ENCODE results near the gene TEX11.

The TEX11 gene

GRCh38 chrX:70535198-70535597 lies 373.3 kb downstream of the TEX11 start:
- H3K4me1 ChIP-seq (ENCODE audit: insufficient read depth, low read length, severe bottlenecking) = no peaks in the 10 kb centered on the region
- no peaks in the 10 kb centered on the region for H3K27me3 ChIP-seq (ENCODE audit: insufficient read depth, low read length)
- no peaks in the 10 kb centered on the region for H4K20me1 ChIP-seq (ENCODE audit: insufficient read depth, low read length)
- no peak overlapping the region for H3K27ac ChIP-seq (ENCODE audit: low read depth, low read length, poor library complexity, severe bottlenecking)
- no peak overlapping the region for H3K4me3 ChIP-seq (ENCODE audit: low read depth, low read length, poor library complexity, severe bottlenecking)
- H3K9me3 ChIP-seq (ENCODE audit: low read length) = no peaks in the 10 kb centered on the region
- no peaks in the 10 kb centered on the region for H3K36me3 ChIP-seq (ENCODE audit: insufficient read depth, low read length)
- H3K79me2 ChIP-seq (ENCODE audit: insufficient read depth, low read length) = no peaks in the 10 kb centered on the region
- TF ChIP-seq EZH2 (IDR thresholded peaks at IDR 0.05; ENCODE audit: borderline replicate concordance, low read length) = no peak
- no peak for TF ChIP-seq CTCF (IDR thresholded peaks at IDR 0.05; ENCODE audit: low read length)
- no peaks in the 10 kb centered on the region for H3F3A ChIP-seq (ENCODE audit: insufficient read depth, low read length)
- no peak overlapping the region for H3K4me2 ChIP-seq (ENCODE audit: low read length)
- no peaks in the 10 kb centered on the region for H3K9me2 ChIP-seq (ENCODE audit: low read depth, low read length)
- H2AFZ ChIP-seq (ENCODE audit: low read length) = no peak overlapping the region
- no peak overlapping the region for H3K9ac ChIP-seq (ENCODE audit: low read length)

- no peaks in the 10 kb centered on the region for H3K4me1 ChIP-seq (ENCODE audit: insufficient read depth, low read length, severe bottlenecking)
- no peaks in the 10 kb centered on the region for H4K20me1 ChIP-seq (ENCODE audit: insufficient read depth, low read length)
- no peak overlapping the region for H3K4me3 ChIP-seq (ENCODE audit: low read depth, low read length, poor library complexity, severe bottlenecking)
- no peaks in the 10 kb centered on the region for H3K27me3 ChIP-seq (ENCODE audit: insufficient read depth, low read length)
- H3K79me2 ChIP-seq (ENCODE audit: insufficient read depth, low read length) = no peaks in the 10 kb centered on the region
- H3K27ac ChIP-seq (ENCODE audit: low read depth, low read length, poor library complexity, severe bottlenecking) = no peak overlapping the region
- no peaks in the 10 kb centered on the region for H3K9me3 ChIP-seq (ENCODE audit: low read length)
- H3K9ac ChIP-seq (ENCODE audit: low read length) = no peak overlapping the region
- H3F3A ChIP-seq (ENCODE audit: insufficient read depth, low read length) = no peaks in the 10 kb centered on the region
- TF ChIP-seq EZH2 (IDR thresholded peaks at IDR 0.05; ENCODE audit: borderline replicate concordance, low read length) (no peak), CTCF (IDR thresholded peaks at IDR 0.05; ENCODE audit: low read length) (no peak)
- H2AFZ ChIP-seq (ENCODE audit: low read length) = no peak overlapping the region
- no peaks in the 10 kb centered on the region for H3K36me3 ChIP-seq (ENCODE audit: insufficient read depth, low read length)
- H3K4me2 ChIP-seq (ENCODE audit: low read length) = no peak overlapping the region
- H3K9me2 ChIP-seq (ENCODE audit: low read depth, low read length) = no peaks in the 10 kb centered on the region
Measured at GRCh38 chrX:70527610-70528345, 380.7 kb downstream of the TEX11 start.

- Histone ChIP-seq H3K27ac (ENCODE audit: low read depth, low read length, poor library complexity, severe bottlenecking) (no peak overlapping the region), H3K9me3 (ENCODE audit: low read length) (no peaks in the 10 kb centered on the region), H3F3A (ENCODE audit: insufficient read depth, low read length) (no peaks in the 10 kb centered on the region), H3K4me3 (ENCODE audit: low read depth, low read length, poor library complexity, severe bottlenecking) (no peak overlapping the region), H3K36me3 (ENCODE audit: insufficient read depth, low read length) (no peaks in the 10 kb centered on the region), H3K4me1 (ENCODE audit: insufficient read depth, low read length, severe bottlenecking) (no peaks in the 10 kb centered on the region), H3K9ac (ENCODE audit: low read length) (no peak overlapping the region), H3K79me2 (ENCODE audit: insufficient read depth, low read length) (no peaks in the 10 kb centered on the region), H3K4me2 (ENCODE audit: low read length) (no peak overlapping the region), H4K20me1 (ENCODE audit: insufficient read depth, low read length) (no peaks in the 10 kb centered on the region), H3K27me3 (ENCODE audit: insufficient read depth, low read length) (no peaks in the 10 kb centered on the region), H3K9me2 (ENCODE audit: low read depth, low read length) (no peaks in the 10 kb centered on the region), H2AFZ (ENCODE audit: low read length) (no peak overlapping the region)
- TF ChIP-seq CTCF (IDR thresholded peaks at IDR 0.05; ENCODE audit: low read length) (no peak), EZH2 (IDR thresholded peaks at IDR 0.05; ENCODE audit: borderline replicate concordance, low read length) (no peak)
Measured at GRCh38 chrX:70527053-70527452, 381.5 kb downstream of the TEX11 start.
